ENCODE results near the gene TKFC. TPM values are rescaled to one million over a fixed set of nuclear protein-coding genes. Genes with fewer than 3 reads are reported as not detected.

TKFC gene
- total RNA-seq, 1 donor from 2014 or later = 17.8 TPM

GRCh38 chr11:61325649-61326414 is 7.2 kb upstream of the TKFC start:
- Histone ChIP-seq H3K36me3 (peaks cover 90% of the 10 kb centered on the region), H3K4me3 (no peak overlapping the region), H3K27ac (replicated peaks) (peak overlapping the region; percentile 55), H3K9me3 (replicated peaks) (no peaks in the 10 kb centered on the region), H3K4me1 (peaks cover 64% of the 10 kb centered on the region), H3K27me3 (ENCODE audit: low read depth) (no peaks in the 10 kb centered on the region)
- DNase-seq = no peak
- no peak for TF ChIP-seq CTCF (IDR thresholded peaks at IDR 0.05; ENCODE audit: borderline replicate concordance)
- intact Hi-C loops (cut with micrococcal nuclease) = no loop called here

GRCh38 chr11:61327669-61328071 is 5.4 kb upstream of the TKFC start:
- Histone ChIP-seq H3K9me3 (replicated peaks) (no peaks in the 10 kb centered on the region), H3K4me1 (peaks cover 82% of the 10 kb centered on the region), H3K27ac (replicated peaks) (peak overlapping the region; percentile 3), H3K4me3 (no peak overlapping the region), H3K27me3 (ENCODE audit: low read depth) (no peaks in the 10 kb centered on the region), H3K36me3 (peaks cover 72% of the 10 kb centered on the region)
- DNase-seq = no peak
- intact Hi-C loops (cut with micrococcal nuclease) = no loop called here
- no peak for TF ChIP-seq CTCF (IDR thresholded peaks at IDR 0.05; ENCODE audit: borderline replicate concordance)

- Histone ChIP-seq H3K4me1 (peaks cover 88% of the 10 kb centered on the region), H3K36me3 (peaks cover 65% of the 10 kb centered on the region), H3K27me3 (ENCODE audit: low read depth) (no peaks in the 10 kb centered on the region), H3K9me3 (replicated peaks) (no peaks in the 10 kb centered on the region), H3K4me3 (no peak overlapping the region), H3K27ac (replicated peaks) (peak overlapping the region; percentile 31)
- intact Hi-C loops (cut with micrococcal nuclease) = no loop called here
- TF ChIP-seq CTCF (IDR thresholded peaks at IDR 0.05; ENCODE audit: borderline replicate concordance) = no peak
- no peak for DNase-seq
Observed at GRCh38 chr11:61328351-61328750, 4.7 kb upstream of the TKFC start.

GRCh38 chr11:61329871-61330270 is 3.2 kb upstream of the TKFC start:
- peaks cover 50% of the 10 kb centered on the region for H3K36me3 ChIP-seq
- intact Hi-C loops (cut with micrococcal nuclease) = no loop called here

GRCh38 chr11:61331651-61332050 is 1.4 kb upstream of the TKFC start:
- H3K27ac ChIP-seq (replicated peaks) = peak overlapping the region; percentile 95
- peaks cover 84% of the 10 kb centered on the region for H3K4me1 ChIP-seq
- no peaks in the 10 kb centered on the region for H3K9me3 ChIP-seq (replicated peaks)
- TF ChIP-seq CTCF (IDR thresholded peaks at IDR 0.05; ENCODE audit: borderline replicate concordance) = no peak
- H3K27me3 ChIP-seq (ENCODE audit: low read depth) = no peaks in the 10 kb centered on the region
- intact Hi-C loops (cut with micrococcal nuclease) = no loop called here
- H3K36me3 ChIP-seq = peaks cover 32% of the 10 kb centered on the region
- peak overlapping the region; percentile 96 for H3K4me3 ChIP-seq
- no peak for DNase-seq

More at GRCh38 chr11:61329871-61330270, 3.2 kb upstream of the TKFC start:
- H3K4me3 ChIP-seq = no peak overlapping the region
- DNase-seq = no peak
- peaks cover 92% of the 10 kb centered on the region for H3K4me1 ChIP-seq
- H3K9me3 ChIP-seq (replicated peaks) = no peaks in the 10 kb centered on the region
- no peak overlapping the region for H3K27ac ChIP-seq (replicated peaks)
- no peak for TF ChIP-seq CTCF (IDR thresholded peaks at IDR 0.05; ENCODE audit: borderline replicate concordance)
- H3K27me3 ChIP-seq (ENCODE audit: low read depth) = no peaks in the 10 kb centered on the region

Data from left ventricle myocardium inferior (tissue), 1 donor.